HG02884 (cell line): ENCODE results near the gene OR1B1.
"Not testable (repeated sequence)": the region's sequence is repeated elsewhere in the genome, so short reads cannot be mapped to it uniquely, and the experiment has no call there.

Source experiments
- ATAC-seq: cut with Tn5 transposase; IDR thresholded peaks from one replicate; pipeline ENCODE4 v1.9.1; 2021; ENCODE audit warnings: mild to moderate bottlenecking, moderate library complexity; ENCODE audit not compliant: unreplicated experiment

The OR1B1 gene

GRCh38 chr9:122657527-122657926 lies at the start of gene OR1B1:
Gene OR1B1 (minus strand): TSS chr9:122657627.
- no peak for ATAC-seq

GRCh38 chr9:122695696-122696095 lies 38.3 kb upstream of the OR1B1 start:
- no peak for ATAC-seq

- no peak for ATAC-seq
Measured at GRCh38 chr9:122684851-122685250, 27.4 kb upstream of the OR1B1 start.

- ATAC-seq, result no peak
Measured at GRCh38 chr9:122672481-122672880, 15.1 kb upstream of the OR1B1 start.

DNA sequence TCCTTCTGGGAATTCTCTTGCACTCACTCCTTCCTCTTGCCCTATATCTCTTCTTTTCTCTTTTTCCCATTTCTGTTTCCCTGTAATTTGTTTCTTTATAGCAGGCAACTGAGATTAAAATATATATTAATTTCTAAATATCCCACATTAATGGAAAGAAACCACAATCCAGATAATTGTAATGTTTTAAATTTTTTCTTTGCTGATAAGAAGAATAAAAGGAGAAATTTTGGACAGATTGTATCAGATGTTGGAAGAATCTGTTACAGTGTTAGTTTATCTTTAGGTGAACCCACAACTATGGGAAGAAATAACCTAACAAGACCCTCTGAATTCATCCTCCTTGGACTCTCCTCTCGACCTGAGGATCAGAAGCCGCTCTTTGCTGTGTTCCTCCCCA lies 4.0 kb upstream of the OR1B1 start, which contains the start of gene OR1L1:
OR1L1 (plus strand) TSS at position 301 of the 400 bp plus-strand sequence; CDS start at position 301, 0 bp downstream.
- ATAC-seq, result no peak

GRCh38 chr9:122656378-122656777 lies 1.0 kb downstream of the OR1B1 start:
- ATAC-seq, result no peak

GRCh38 chr9:122642226-122642625 lies 15.2 kb downstream of the OR1B1 start:
- ATAC-seq, result no peak

DNA sequence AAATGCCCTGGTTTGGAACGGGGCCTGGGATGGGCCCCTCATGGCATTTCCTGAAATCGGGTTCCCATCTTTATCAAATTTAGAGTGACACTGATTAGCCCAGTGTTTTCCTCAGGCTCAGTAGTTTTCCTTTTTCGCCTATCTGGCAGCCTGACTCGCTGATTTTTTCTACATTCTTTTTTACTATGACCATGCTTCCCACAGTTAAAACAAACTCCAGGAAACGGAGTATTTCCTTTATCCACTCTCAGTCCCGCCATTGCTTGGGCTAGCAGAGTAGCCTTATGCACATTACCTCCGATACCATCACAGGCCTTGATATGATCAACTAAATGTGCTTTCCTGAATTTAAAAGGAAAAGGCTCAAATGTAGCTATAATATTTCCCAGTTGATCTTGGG lies 37.4 kb downstream of the OR1B1 start:
- no peak for ATAC-seq

DNA sequence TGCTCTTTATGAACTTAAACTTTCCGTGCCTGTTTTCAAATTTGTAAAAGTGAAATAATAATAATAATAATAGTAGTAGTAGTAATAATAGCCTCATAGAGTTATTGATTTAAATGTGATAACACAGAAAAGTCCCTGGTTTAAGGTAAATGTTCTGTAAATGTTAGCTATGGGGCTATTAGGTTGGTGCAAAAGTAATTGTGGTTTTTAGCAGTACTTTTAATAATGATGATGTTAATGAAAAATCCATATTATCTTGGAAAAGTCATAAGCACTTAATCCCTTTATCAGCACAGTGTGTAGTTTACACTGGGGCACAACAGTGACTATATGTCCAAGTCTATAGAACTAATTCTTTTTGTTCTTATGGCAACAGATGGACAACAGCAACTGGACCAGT lies 43.1 kb downstream of the OR1B1 start, which contains the start of gene OR1Q1:
OR1Q1 (plus strand) TSS at position 377 of the 400 bp plus-strand sequence; CDS start at position 377, 0 bp downstream.
- no peak for ATAC-seq

DNA sequence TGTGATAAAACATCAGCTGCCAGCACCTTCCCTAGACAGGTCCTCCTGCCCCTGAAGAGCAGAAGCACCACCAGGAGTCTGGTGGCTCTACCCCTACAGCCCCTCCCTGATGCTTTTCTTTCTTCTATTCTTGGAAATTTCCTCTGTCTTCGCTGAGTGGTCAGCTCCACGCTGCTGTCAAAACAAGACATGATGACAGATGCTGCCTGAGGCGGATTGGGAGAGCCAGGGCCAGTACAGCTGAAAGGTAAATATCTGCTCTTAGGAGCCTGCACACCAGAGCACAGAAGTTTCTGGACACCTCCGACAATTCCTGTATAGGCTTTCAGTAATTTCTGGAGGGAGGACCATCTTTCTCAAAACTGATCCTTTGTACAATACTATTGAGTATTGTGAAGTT lies 47.6 kb downstream of the OR1B1 start:
- ATAC-seq, result no peak

DNA sequence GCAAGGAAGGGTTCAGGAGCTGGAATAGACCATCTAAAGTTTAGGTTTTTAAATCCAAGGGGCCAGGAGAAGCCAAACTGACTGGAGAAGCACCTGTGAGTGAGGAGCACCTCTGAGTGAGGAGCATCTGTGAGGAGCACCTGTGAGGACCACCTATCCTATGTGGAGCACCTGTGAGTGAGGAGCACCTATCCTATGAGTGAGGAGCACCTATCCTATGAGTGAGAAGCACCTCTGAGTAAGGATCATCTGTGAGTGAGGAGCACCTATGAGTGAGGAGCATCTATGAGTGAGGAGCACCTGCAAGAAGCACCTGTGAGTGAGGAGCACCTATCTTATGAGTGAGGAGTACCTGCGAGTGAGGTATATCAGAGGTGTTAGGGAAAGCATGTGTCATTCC lies 50.8 kb downstream of the OR1B1 start:
- ATAC-seq, result no peak

DNA sequence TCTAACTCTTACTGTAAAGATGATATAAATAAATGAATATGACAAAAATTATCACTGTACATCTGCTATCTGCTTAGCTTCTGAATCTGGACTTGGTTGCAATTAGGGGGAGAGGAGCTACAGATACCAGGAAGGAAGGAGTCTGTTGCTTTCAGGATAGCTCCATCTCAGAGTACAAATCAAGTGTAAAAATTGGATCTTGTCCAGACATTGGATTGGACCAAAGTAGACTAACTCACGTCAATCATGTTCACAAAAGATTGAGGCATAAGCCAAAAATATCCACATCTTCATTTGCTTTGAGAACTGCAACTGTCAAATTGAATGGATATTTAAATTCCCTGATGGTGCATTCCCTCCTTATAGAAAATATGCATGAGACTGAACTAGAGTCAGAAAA lies 51.7 kb downstream of the OR1B1 start:
- ATAC-seq, result no peak

GRCh38 chr9:122583284-122583683 lies 74.1 kb downstream of the OR1B1 start, which contains the start of gene OR1L8:
Gene OR1L8 (minus strand): TSS chr9:122583384. CDS start chr9:122568477, 14,907 bp downstream.
- not testable (repeated sequence) for ATAC-seq

DNA sequence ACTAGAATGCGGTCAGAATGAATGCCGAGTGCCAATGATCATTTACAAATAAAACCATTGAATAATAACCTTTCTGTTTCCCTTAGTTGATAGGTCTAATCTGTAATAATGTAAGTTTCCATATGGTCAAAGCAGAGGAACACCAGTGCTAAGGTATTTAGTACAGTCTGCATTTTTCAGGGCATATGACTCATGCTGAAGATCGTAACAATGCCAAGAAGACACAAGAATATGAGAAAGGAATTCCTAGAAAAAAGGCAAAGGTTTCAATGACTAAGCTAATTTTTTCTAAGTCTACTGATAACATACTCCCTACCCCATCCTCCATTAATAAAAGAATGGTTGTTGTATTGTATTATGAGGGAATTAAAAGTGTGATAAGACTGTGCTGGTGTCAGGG lies 77.1 kb downstream of the OR1B1 start:
- no peak for ATAC-seq

GRCh38 chr9:122579874-122580273 lies 77.6 kb downstream of the OR1B1 start:
- ATAC-seq, result no peak
